CD4-positive, alpha-beta T cell treated with Interleukin-12 subunit alpha and Interleukin-12 subunit beta, for 1 hour (primary cell): ENCODE results near the gene VMP1.
"Not testable (repeated sequence)": the region's sequence is repeated elsewhere in the genome, so short reads cannot be mapped to it uniquely, and the experiment has no call there.

Experiments
- DNase-seq: peaks from one replicate; pipeline ENCODE4 v3.0.0-alpha.2; 2020

The VMP1 gene

GRCh38 chr17:59783221-59784047 lies 76.0 kb downstream of the VMP1 start:
- DNase-seq: peak; percentile 48

GRCh38 chr17:59785091-59785799 lies 77.8 kb downstream of the VMP1 start:
- DNase-seq: peak; percentile 23

GRCh38 chr17:59786213-59786535 lies 78.7 kb downstream of the VMP1 start:
- no peak for DNase-seq

- DNase-seq: peak; percentile 93
Measured at GRCh38 chr17:59786536-59787319, 79.3 kb downstream of the VMP1 start.

- DNase-seq: not testable (repeated sequence)
Measured at GRCh38 chr17:59789849-59790248, 82.4 kb downstream of the VMP1 start.

- not testable (repeated sequence) for DNase-seq
Measured at GRCh38 chr17:59790418-59790817, 83.0 kb downstream of the VMP1 start.

GRCh38 chr17:59790910-59791309 lies 83.5 kb downstream of the VMP1 start:
- DNase-seq: no peak

GRCh38 chr17:59791603-59792457 lies 84.4 kb downstream of the VMP1 start:
- DNase-seq: no peak

- not testable (repeated sequence) for DNase-seq
Measured at GRCh38 chr17:59792458-59792823, 85.0 kb downstream of the VMP1 start.

GRCh38 chr17:59793205-59793604 lies 85.8 kb downstream of the VMP1 start:
- no peak for DNase-seq

GRCh38 chr17:59796138-59796537 lies 88.7 kb downstream of the VMP1 start:
- DNase-seq: no peak

- no peak for DNase-seq
Measured at GRCh38 chr17:59796785-59797205, 89.3 kb downstream of the VMP1 start.

GRCh38 chr17:59798111-59798510 lies 90.7 kb downstream of the VMP1 start:
- no peak for DNase-seq

GRCh38 chr17:59800530-59800942 lies 93.1 kb downstream of the VMP1 start:
- DNase-seq: peak; percentile 36

GRCh38 chr17:59802160-59802559 lies 94.7 kb downstream of the VMP1 start:
- DNase-seq: no peak

- DNase-seq: no peak
Measured at GRCh38 chr17:59804901-59805465, 97.5 kb downstream of the VMP1 start.

GRCh38 chr17:59806322-59806721 lies 98.9 kb downstream of the VMP1 start:
- not testable (repeated sequence) for DNase-seq

- DNase-seq: no peak
Measured at GRCh38 chr17:59807892-59808509, 100.5 kb downstream of the VMP1 start.

GRCh38 chr17:59810894-59811153 lies 103.4 kb downstream of the VMP1 start:
- DNase-seq: no peak

- no peak for DNase-seq
Measured at GRCh38 chr17:59811209-59811608, 103.8 kb downstream of the VMP1 start.

- DNase-seq: no peak
Measured at GRCh38 chr17:59812139-59812538, 104.7 kb downstream of the VMP1 start.

- no peak for DNase-seq
Measured at GRCh38 chr17:59814276-59814675, 106.8 kb downstream of the VMP1 start.
